C1 segment of cervical spinal cord (tissue), 14 donors: ENCODE data around the gene ARHGAP10.

ENCODE experiments used
- DNase-seq, 14 donors: peaks; one replicate each; lab custom pipeline; 2025; lab: John Stamatoyannopoulos, UW

Gene ARHGAP10

DNA sequence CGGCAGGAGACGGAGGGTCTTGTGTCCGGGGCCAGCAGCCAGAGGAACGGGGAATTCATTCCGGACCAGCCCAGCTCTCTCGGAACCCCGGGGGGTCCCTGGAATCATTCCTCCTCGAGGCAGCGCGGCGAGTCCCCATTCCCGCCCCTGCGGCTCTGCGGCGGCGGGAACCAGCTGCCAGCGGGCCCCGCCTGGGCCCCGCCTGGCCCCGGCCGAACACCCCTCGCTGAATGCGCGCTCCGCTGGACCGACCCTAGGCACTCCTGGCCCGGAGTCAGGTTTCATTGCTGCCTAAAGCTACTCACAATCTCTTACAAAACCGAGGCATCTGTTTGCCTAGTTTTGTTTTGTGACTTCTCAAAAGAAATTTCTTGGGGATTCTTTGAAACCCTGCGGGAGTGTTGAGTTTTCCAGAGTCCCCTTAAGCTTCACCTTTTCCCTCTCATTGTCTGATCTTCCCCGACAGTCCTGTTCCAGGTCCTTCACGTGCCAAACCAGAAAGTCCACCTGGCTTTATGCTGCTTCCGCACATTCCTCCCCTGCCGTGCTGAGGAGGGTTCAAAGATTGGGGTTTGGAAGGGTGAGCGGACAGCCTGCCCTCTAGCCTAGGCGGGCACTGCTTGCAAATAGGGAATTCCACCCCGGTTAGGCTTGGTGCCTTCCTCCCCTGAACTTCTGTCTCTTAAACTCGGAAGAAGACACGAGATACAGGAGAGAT lies 789 bp downstream of the ARHGAP10 start:
- DNase-seq = peak in 6 of 14 donors; percentile 5 to 49 (median 34)

DNA sequence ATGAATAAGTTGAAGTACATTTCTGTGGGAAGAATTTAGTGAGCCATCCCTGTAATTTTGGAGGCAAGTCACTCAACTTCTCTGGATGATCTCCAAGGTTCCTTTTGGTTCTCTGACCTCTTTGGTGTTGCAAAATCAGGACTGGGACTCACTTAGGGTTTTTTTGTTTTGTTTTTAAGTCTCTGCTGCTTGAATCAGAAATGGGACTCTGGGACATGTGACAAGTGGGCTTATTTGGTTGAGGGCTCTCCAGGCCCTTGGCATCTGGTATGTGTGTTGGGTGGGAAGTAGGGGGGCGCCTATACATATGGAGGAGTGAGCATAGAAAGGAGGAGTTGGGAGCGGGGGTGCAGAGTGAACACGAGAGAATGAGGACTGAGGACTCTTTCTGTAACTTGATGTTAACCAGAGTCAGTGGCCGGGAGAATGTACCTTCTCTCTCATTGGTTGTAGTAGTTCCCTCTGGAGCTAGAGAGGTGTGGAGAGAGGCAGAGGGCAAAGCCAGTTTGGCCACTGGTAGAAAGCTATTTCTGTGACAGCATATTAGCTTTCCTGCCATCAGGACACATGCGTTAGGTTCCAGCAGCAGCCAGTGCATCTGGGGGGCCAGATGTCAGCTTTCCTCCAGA lies 1.9 kb downstream of the ARHGAP10 start:
- DNase-seq = peak in 1 of 14 donors; percentile 14

DNA sequence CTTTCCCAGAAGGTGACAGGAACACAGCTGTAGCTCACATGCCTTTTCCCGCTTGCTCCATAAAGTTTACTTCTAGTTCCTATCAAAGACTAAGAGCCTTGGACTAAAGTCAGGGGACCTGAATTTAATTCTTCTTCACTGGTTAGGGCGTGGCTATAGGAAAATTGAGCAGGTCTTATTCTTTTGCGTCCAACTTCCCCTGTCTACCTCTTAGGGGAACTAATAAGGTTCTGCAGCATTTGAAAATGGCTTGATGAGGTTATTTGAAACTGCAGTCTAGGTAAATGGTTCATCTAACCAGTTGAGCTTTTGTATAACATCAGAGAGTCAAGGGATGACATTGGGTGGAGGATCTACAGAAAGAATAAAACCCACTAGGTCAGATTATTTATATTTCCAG lies 2.6 kb downstream of the ARHGAP10 start:
- no peak for DNase-seq

DNA sequence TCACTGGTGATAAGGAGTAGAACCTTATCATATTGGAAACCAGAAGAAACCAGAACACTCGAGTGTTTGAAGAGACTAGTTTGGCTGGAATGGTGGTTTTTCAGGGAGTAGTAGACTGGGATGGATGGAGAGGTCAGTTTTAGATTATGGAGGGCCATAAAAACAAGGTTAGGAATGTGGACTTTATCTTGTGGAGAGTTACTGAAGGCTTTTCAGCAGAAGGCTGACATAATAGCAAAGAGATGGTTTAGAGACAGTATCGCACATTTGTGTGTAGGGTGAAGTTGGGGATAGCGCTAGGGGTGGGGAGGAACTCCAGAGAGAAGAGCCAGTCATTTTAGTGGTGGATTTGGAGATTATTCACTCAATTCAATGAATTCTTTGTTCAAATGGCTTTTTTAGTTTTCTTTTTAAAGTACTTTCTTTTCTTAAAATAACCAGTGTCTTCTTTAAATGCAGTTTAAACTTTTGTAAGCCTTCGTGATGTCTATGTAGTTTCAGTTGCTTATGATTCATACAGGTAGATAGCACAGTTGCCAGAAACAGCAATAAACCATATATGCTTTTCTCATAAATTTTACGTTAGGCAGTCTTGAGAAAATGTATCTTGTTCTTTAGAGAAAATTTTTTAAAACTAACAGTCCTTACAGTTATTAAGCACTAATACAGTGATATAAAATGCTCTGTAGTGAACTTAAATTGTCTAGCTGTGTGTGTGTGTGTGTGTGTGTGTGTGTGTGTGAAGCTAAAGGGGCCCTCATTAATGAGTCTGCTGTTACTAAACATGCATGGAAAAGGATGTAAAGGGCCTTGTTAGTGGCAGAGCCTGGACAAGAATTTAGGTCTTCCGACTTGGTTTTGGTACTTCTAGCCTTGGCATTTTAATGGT lies 3.8 kb downstream of the ARHGAP10 start:
- no peak for DNase-seq

DNA sequence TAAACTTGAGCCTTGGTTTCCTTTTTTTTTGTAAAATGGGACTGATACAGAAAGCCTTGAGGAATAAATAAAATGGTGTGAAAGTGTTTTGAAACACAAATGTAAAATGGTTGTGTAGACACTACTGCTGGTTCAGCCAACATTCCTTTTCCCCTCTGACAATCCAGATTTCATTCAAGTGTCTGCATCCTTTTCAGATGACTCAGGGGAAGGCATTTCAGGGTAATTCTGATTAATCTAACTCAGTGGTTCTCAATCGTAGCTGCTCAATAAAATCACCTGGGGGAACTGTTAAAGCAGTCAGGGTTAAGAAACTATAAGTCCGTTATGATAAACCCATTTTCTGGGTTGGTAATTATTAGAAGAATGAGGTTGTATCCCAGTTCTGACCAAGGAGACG lies 4.6 kb downstream of the ARHGAP10 start:
- no peak for DNase-seq

DNA sequence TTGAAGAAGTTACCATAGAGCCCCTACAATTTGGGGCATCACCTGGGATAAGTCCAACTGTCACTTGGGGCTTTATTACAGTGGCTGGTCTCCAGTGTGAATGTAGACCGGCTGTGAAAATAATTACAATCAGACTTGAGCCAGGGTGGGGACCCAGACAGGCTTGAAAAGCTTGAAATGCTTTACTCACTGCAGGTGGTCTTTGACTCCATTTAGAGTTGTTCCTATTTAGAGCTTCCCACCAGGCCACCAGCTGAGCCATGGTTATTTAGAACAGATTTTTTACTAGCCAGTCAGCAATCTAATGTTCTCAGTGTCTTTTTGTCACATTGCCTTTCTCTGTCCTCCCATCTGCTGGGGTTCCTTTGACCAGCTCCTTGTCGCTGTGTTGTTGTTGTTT lies 5.7 kb downstream of the ARHGAP10 start:
- DNase-seq = no peak

DNA sequence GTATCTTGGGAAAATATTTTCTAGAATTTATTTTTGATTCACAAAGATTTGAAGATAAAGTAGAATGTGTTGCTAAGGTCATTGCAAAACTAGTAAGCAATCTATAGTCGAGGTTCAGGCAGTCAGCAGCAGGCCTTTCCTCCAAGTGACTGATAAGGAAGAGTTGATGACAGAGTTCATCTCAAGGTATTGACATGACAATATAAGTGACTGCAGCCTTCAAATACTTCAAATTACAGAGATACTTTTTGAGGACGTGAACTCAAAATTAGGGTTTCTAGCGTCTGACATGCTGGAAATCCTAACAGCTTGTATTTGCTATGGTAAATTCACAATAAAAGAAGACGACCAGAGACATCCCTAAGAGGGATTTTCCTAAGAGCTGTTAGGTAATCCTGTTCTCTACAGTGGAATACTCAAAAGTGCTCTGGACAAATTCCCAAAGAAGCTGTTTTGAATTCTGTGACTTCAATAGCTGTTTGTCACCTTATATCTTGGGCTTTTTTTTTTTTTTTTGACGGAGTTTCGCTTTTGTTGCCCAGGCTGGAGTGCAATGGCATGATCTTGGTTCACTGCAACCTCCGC lies 7.4 kb downstream of the ARHGAP10 start:
- no peak for DNase-seq

DNA sequence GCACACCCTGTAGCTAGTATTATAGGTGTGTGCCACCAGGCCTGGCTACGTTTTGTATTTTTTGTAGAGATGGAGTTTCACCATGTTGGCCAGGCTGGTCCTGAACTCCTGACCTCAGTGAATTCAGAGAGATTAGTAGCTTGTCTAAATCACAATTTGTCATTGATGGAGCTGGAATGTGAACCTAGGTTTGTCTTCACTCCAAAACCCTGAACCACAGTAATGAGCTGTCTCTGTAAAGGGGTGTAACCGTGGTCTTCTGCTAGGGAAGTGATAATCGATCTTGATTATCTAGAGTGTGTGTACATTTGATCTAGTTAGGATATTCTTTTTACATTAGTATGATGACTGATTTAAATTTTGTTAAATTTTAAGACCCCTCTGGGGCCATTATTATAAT lies 8.3 kb downstream of the ARHGAP10 start:
- no peak for DNase-seq

DNA sequence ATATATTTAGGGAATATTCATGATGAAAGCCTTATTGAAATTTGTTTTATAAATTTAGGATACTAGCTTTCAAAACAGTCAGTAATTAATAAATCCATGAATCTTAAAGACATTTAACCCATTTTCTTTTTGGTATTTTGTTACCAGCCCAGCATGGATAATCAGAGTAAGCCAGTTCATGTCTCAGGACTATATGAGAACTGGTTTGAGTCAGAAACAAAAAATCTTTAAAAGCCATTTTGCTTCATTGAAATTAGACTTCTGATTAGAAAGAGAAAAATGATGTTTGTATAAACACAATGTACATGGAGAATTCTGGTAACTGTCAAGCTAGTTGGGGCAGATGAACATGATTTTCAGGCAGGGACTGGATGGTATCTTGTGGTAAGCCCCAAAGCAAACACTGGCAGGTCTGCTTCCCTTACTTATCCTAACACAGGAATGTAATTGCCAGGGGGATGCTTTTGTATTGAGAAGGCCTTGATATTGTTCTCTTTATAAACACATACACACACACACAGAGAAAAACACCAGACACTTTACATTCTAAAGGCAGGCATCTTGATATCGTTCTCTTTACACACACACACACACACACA lies 9.4 kb downstream of the ARHGAP10 start:
- no peak for DNase-seq

DNA sequence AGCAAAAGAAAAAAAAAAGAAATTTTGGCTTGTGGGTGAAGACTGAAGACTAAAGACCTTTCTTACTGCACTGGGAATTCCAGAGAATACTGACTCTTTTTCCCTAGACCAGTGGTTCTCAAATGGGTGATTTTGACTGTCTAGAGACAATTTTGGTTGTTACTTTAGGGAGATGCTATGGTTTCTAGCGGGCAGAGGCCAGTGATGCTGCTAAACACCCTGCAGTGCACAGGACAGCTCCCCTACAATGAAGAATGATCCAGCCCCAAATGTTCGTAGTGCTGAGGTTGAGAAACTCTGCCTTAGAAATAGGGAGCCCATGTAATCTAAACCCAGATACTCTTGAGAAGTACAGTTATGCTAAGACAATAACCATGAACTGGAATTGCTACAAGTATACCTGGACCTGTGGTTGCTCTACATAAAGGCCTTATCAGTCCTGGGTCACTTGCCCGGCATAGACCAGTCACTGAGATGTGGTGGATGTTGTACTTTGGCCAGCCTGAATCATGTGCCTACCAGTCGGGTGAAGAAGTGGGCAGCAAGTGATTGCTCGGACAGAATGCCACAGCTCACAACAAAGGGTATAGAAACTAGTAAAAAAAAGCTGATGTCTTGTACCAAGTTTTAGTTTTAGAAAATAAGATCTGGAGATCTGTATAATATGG lies 16.0 kb downstream of the ARHGAP10 start:
- no peak for DNase-seq

DNA sequence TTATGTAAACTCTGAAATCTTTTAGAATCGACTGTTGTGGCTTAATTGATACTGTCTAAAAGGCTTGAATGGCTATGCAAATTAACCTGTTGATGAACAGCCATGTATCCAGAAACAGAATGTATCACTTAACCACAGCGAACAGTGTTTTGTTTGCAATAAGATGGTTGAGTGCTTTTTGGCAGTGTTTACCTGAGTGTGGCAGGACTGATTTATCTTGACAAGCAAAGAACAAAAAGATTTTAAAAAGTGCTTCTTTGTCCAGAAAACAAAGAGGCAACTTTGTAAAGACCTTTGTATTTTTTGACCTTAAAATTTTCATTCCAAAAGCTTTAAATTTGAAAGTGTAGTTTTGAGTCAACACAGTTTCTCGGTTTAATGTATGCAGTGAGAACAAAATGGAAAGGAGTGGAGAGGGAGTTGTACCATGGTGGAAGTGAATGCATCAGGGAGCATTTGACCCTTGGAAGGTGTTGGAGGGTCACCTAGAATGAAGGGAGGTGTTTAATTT lies 18.0 kb downstream of the ARHGAP10 start:
- DNase-seq = no peak

DNA sequence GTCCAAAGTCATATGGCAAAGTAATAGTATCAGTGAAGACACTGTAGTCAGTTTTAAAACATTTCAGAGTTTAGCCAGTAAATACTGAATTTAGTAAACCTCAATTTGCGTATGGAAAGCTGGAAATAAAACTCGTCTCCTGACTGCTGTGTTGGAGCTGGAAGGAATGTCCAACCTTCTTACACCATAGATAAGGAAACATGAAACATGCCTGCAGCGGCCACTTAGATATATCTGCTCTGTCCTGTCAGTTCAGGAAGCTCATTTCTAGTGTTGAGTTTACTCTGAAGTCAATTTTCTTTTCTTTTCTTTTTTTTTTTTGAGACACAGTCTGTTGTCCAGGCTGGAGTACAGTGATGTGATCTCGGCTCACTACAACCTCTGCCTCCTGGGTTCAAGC lies 21.2 kb downstream of the ARHGAP10 start:
- no peak for DNase-seq

DNA sequence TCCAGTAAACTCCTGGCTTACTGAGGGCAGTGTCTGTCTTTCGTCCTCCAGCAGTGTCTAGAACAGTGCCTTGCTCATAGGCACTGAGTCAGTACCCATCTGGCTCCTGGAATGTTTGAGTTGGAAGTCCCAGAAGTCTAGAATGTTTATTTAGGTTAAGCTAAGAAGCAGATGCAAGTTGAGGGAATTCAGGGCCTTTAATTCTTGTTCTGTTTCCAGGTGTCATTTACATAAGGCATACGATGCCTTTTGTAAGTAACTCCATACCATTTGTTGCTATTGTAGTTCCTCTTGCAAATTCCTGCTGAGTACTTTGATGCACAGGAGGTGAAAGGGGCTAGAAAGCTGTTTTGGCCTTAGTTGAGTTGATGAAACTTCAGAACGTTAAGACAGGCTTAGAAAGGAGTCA lies 22.2 kb downstream of the ARHGAP10 start:
- no peak for DNase-seq

DNA sequence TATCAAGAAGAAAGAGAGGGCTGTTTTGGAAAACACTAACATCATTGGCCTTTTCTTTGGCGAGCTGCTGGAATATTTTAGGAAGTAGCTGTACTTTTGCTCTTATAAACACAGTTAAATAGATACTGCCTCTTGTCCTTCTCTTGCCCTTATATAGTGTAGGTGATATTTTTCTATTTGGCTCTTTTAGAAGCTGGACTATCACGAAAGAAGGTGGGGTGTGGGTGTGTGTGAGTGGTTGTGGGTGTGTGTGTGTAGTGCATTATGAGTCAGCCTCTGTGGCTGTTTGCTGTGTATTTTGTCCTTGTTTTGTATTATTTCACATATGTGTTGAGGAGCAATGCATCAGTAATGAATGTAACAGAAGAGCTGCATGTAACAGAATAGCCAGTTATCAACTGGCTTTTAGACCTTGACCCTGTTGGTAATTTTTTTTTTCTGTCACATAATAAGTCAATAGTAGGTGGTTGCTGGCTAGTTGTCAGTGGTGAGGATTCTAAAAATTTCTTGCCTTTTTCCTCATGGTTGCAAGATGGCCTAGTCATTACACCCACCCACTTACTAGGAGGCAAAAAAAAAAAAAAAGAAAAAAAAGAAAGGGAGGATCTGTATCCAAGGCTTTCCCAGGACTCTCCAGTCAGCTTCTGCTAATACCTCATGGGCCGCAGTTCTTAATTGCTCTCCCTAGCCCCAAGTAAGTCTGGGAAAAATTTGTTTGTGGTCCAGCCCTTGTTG lies 23.8 kb downstream of the ARHGAP10 start:
- DNase-seq = no peak

DNA sequence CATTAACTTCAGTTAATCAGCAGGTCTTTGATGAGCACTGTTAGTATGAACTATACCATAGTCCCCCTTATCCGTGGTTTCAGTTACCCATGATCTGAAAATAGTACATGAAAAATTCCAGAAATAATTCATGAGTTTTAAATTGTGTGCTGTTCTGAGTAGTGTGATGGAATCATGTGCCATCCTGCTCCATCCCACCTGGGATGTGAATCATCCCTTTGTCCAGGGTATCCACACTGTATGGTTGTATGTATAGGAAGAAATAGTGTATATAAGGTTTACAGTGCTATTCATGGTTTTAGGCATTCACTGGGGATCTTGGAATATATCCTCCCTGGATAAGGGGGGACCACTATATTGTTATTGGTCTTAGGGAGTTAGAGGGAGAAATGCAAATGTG lies 24.5 kb downstream of the ARHGAP10 start:
- DNase-seq = no peak

DNA sequence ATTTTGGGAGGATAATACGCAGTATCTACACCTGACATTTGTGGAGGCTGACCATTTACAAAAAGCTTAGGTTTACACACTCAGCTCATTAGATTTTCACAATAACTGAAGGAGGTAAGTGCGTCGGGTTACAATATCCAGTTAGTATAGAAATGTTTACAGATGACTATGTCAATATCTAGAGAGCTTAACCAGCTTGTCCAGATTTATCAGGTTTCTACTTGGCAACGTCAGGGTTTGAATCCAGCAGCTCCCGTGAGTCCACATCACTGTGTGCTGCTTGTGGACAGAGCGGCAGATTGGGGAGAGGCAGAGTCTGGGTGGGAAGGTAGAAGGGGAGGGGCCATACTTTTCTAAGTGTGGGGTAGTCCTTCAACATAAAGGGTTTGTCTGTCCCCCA lies 28.3 kb downstream of the ARHGAP10 start:
- DNase-seq = no peak

DNA sequence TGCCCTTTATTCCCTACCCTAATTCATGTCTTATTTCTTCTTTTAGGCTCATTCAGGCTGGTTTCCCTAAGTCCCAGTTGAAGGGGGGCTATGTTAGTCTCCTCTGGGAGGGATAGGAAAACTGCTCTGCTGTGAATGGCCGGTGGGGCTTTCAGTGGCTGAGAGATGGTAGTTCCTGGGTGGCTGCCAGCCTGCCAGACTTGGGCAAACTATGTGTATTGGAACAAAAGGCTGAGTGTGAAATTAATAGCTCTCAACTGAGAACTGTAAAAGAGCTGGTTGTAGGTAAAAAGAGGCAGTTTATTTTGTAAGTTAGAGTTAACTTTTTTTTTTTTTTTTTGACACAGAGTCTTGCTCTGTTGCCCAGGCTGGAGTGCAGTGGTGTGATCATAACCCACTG lies 28.8 kb downstream of the ARHGAP10 start:
- DNase-seq = peak in 3 of 14 donors; percentile 8 to 18 (median 13)

DNA sequence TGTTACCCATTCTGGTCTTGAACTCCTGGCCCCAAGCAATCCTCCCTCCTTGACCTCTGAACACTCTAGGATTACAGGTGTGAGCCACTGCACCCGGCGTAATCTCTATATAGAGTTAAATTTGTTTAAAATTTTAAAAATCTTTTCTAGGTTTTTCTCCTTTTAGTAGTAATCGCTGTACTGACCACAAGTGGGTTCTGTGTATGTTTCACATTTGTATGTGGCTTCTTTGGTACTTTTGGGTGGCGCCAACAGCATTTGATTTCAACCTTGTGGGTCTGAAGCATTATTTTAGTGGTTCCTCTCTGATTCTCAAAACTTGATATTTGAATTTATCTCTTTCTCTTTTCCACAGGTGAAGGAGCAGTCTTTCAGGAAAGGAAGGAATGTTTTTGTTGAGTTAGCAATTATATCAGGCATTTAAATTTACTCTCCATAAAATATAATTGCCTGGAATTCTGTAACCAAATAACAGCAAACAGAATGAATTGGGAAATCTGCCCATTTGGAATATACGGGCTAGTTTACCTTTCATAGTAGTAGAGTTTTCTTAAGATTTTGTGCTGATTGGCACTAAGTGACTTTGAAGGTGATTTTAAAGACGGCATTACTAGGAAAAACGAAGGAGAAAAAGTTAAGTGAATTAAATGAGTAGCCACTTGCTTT lies 29.5 kb downstream of the ARHGAP10 start:
- DNase-seq = no peak

DNA sequence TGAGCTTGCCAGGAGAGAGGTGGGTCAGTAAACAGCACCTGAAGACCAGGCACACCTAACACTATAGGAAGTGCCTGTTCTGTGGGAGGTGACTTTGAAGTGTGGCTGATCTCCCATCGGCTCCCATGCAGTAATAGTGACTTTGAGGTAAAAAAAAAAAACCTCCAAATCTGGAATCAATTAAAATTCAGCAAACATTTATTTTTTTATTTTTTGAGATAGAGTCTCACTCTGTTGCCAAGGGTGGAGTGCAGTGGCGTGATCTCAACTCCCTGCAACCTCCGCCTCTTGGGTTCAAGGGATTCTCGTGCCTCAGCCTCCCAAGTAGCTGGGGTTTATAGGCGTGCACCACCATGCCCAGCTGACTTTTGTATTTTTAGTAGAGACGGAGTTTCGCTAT lies 32.4 kb downstream of the ARHGAP10 start:
- DNase-seq = no peak

DNA sequence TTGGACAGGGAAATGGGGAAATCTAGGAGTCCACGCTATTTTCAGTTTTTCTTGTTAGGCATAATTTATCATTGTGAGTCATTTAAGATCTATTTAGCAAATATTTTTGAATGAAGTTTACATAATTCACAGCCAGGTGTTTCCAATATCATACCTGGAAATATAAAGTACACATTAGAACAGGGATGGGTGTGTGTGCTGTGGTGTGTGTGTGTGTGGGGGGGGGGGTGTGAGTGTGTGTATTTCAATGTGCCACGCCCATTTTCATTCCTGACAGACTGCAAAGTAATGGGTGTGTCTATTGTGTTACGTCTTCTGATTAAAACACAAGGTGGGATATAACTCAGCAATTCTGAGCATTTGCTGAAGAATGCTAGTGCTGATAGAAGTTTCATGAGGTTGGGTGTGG lies 33.2 kb downstream of the ARHGAP10 start:
- DNase-seq = no peak
